Measurements from ENCODE around the gene LRBA.

The LRBA gene

DNA sequence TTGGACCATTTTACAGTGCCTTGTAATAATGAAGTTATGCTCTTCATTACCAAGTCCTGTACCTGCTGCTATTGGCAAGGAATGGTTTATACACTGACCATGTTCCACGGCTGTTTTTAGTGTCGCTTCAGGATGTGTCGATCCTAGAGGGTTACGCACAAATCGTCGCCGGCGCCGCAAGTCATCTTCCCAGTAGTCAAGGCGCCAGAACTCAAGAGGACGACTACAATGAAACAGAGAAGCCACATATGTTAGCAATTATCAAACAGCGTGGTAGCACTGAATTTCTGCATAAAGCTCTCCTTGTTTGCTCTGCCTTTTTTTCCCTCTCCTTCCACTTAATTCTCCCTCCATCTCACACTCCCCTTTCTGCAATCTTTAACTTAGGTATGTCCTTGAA is 416.2 kb downstream of the LRBA start:
- H3K27me3 ChIP-seq (replicated peaks; ENCODE audit: insufficient read depth, low read length), result no peaks in the 10 kb centered on the region
- no peaks in the 10 kb centered on the region for H3K79me2 ChIP-seq (ENCODE audit: low read length)
- H4K20me1 ChIP-seq (ENCODE audit: insufficient read depth, low read length), result no peaks in the 10 kb centered on the region
- H3K27ac ChIP-seq (ENCODE audit: low read length), result no peak overlapping the region
- TF ChIP-seq, protein P1, sequence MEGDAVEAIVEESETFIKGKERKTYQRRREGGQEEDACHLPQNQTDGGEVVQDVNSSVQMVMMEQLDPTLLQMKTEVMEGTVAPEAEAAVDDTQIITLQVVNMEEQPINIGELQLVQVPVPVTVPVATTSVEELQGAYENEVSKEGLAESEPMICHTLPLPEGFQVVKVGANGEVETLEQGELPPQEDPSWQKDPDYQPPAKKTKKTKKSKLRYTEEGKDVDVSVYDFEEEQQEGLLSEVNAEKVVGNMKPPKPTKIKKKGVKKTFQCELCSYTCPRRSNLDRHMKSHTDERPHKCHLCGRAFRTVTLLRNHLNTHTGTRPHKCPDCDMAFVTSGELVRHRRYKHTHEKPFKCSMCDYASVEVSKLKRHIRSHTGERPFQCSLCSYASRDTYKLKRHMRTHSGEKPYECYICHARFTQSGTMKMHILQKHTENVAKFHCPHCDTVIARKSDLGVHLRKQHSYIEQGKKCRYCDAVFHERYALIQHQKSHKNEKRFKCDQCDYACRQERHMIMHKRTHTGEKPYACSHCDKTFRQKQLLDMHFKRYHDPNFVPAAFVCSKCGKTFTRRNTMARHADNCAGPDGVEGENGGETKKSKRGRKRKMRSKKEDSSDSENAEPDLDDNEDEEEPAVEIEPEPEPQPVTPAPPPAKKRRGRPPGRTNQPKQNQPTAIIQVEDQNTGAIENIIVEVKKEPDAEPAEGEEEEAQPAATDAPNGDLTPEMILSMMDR (IDR thresholded peaks at IDR 0.05; ENCODE audit: low read length), result no peak
- TF ChIP-seq EZH2 (optimal IDR thresholded peaks at IDR 0.05; ENCODE audit: low read depth, low read length), result no peak
- no peak for TF ChIP-seq EZH2phosphoT487 (IDR thresholded peaks at IDR 0.05; ENCODE audit: low read length)
- H3K4me2 ChIP-seq (ENCODE audit: low read depth, low read length), result no peak overlapping the region
- no peaks in the 10 kb centered on the region for H3F3A ChIP-seq (ENCODE audit: insufficient read depth, low read length)
- H3K9me2 ChIP-seq (replicated peaks; ENCODE audit: insufficient read depth, low read length), result no peaks in the 10 kb centered on the region
- H3K36me3 ChIP-seq (replicated peaks; ENCODE audit: insufficient read depth, low read length), result no peaks in the 10 kb centered on the region
- H2AFZ ChIP-seq (ENCODE audit: low read length), result no peak overlapping the region
- H3K4me1 ChIP-seq (ENCODE audit: low read length), result no peaks in the 10 kb centered on the region
- no peak overlapping the region for H3K9ac ChIP-seq (ENCODE audit: low read length)
- H3K9me3 ChIP-seq (replicated peaks; ENCODE audit: insufficient read depth, low read length), result no peaks in the 10 kb centered on the region
- H3K4me3 ChIP-seq (ENCODE audit: low read length), result no peak overlapping the region
- no peak for DNase-seq

DNA sequence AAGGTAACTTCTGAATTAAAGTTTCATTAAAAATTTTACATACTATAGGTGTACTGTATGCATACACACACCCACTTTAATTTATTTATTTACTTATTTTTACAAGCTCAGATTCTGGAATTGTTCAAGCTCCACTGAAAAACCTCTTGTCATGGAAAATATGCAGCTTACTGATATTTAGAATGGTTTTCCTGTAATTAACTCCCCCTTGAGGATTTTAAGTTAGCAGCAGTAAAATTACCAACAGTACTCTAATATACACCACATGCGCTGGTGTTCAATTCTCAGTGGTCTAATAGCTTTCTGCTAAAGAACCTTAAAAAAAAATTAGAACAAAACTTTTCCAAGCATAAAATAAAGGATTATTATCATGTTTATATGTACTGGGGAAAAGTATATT is 421.1 kb downstream of the LRBA start:
- Histone ChIP-seq H3K27me3 (replicated peaks; ENCODE audit: insufficient read depth, low read length) (no peaks in the 10 kb centered on the region), H4K20me1 (ENCODE audit: insufficient read depth, low read length) (no peaks in the 10 kb centered on the region), H2AFZ (ENCODE audit: low read length) (no peak overlapping the region), H3K9me2 (replicated peaks; ENCODE audit: insufficient read depth, low read length) (no peaks in the 10 kb centered on the region), H3K36me3 (replicated peaks; ENCODE audit: insufficient read depth, low read length) (no peaks in the 10 kb centered on the region), H3K4me1 (ENCODE audit: low read length) (no peaks in the 10 kb centered on the region), H3K9me3 (replicated peaks; ENCODE audit: insufficient read depth, low read length) (no peaks in the 10 kb centered on the region), H3K27ac (ENCODE audit: low read length) (no peak overlapping the region), H3K9ac (ENCODE audit: low read length) (no peak overlapping the region), H3K4me2 (ENCODE audit: low read depth, low read length) (no peak overlapping the region), H3K79me2 (ENCODE audit: low read length) (no peaks in the 10 kb centered on the region), H3K4me3 (ENCODE audit: low read length) (no peak overlapping the region), H3F3A (ENCODE audit: insufficient read depth, low read length) (no peaks in the 10 kb centered on the region)
- TF ChIP-seq, protein P1 (IDR thresholded peaks at IDR 0.05; ENCODE audit: low read length), result no peak
- DNase-seq, result no peak

DNA sequence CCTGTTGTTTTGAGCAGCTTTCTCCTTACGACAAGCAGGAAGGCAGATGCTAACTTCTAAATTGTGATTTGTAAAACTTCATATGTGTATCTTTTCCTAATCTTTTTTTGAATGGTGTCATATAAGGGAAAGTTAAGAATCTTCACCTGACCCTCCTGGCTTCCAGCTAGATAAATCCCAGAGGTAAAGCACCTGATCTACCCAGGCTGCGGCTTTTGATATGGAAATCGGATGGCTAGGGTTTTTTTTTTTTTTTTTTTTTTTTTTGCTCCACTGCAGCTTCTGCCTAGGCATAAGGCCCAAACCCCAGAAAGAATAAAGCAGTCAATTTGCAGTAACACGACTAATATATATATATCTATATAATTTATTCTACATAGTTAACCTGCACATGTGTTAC is 423.2 kb downstream of the LRBA start:
- no peaks in the 10 kb centered on the region for H3K27me3 ChIP-seq (replicated peaks; ENCODE audit: insufficient read depth, low read length)
- no peaks in the 10 kb centered on the region for H3K9me2 ChIP-seq (replicated peaks; ENCODE audit: insufficient read depth, low read length)
- H3K9ac ChIP-seq (ENCODE audit: low read length), result no peak overlapping the region
- no peaks in the 10 kb centered on the region for H3K36me3 ChIP-seq (replicated peaks; ENCODE audit: insufficient read depth, low read length)
- no peaks in the 10 kb centered on the region for H4K20me1 ChIP-seq (ENCODE audit: insufficient read depth, low read length)
- H2AFZ ChIP-seq (ENCODE audit: low read length), result no peak overlapping the region
- H3K27ac ChIP-seq (ENCODE audit: low read length), result no peak overlapping the region
- no peak overlapping the region for H3K4me3 ChIP-seq (ENCODE audit: low read length)
- TF ChIP-seq EZH2phosphoT487 (IDR thresholded peaks at IDR 0.05; ENCODE audit: low read length) (no peak), EZH2 (optimal IDR thresholded peaks at IDR 0.05; ENCODE audit: low read depth, low read length) (no peak)
- TF ChIP-seq, protein P1 (IDR thresholded peaks at IDR 0.05; ENCODE audit: low read length), result no peak
- no peak overlapping the region for H3K4me2 ChIP-seq (ENCODE audit: low read depth, low read length)
- H3K79me2 ChIP-seq (ENCODE audit: low read length), result no peaks in the 10 kb centered on the region
- no peaks in the 10 kb centered on the region for H3K4me1 ChIP-seq (ENCODE audit: low read length)
- H3F3A ChIP-seq (ENCODE audit: insufficient read depth, low read length), result no peaks in the 10 kb centered on the region
- no peak for DNase-seq
- H3K9me3 ChIP-seq (replicated peaks; ENCODE audit: insufficient read depth, low read length), result no peaks in the 10 kb centered on the region

All from MM.1S (cell line).